Measurements from ENCODE around the gene GRIP1. TPM values are rescaled to one million over a fixed set of nuclear protein-coding genes. Genes with fewer than 3 reads are reported as not detected.

The GRIP1 gene
- total RNA-seq, 8 experiments from 2014 or later, result 4.3 to 81.3 (median 48.7) TPM; not detected in 1

DNA sequence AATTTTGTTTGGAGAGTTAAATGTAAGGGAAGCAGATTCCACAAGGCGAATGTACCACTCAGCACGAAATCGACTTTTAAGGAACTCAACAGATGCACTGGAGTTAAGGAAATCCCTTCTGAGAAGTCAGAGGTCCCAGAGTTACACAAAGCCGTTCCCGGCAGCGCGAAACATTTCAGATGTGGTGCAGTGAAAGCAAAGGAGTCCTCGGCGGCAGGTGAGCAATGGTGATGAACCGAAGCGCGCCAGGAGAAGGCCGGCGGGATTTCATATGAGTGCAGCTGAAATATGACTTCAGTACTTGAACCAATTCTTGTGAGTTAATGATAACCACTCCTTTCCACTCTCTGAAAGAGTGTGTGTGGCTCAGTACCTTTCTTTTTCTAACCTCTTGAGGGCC lies 183.2 kb downstream of the GRIP1 start:
- WGBS, 10 experiments, result 20 to 100% (median 80%) methylated on average over 1 to 12 of the region's 14 CpGs; no CpG with 5 or more reads in 1 of the 10 experiments
- in situ Hi-C loops (cut with MboI; ENCODE audit: low pct_unique_long_range_greater_than_20kb in 2 of 9, low sequenced_read_pairs in 9 of 9, unreplicated experiment in 9 of 9), result no loop called here
- no peak overlapping the region for H3K4me3 ChIP-seq
- H3K27ac ChIP-seq, result no peak overlapping the region
- H3K4me1 ChIP-seq (replicated peaks in 1 of 2), result peaks cover 14 to 22% of the 10 kb centered on the region in 2 donors
- ATAC-seq (replicated peaks in 6 of 8), result no peak

DNA sequence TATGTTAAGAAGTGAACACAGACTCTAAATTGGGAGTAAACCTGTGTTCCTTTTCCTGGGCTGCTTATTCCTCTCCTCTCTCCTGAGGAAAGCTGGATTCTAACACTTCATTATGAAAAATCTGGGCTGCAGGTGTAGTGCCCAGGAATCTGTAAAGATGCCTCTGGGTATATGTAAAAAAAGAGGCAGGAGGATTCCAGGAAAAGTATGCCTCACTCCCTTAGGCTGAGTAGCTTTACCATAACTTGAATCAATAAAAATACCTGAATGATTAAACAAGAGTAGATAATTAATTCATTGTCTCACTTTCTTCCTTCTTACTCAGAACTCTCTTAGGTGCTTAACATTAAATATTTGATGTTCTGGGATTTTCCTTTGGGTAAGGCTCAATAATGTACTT lies 185.1 kb downstream of the GRIP1 start:
- Histone ChIP-seq H3K4me1 (replicated peaks in 1 of 2) (peaks cover 2 to 5% of the 10 kb centered on the region in 2 donors), H3K4me3 (no peak overlapping the region), H3K27ac (no peak overlapping the region)
- peak in 1 of 8 experiments; percentile 75 for ATAC-seq (replicated peaks in 6 of 8)
- in situ Hi-C loops (cut with MboI; ENCODE audit: low pct_unique_long_range_greater_than_20kb in 2 of 9, low sequenced_read_pairs in 9 of 9, unreplicated experiment in 9 of 9), result no loop called here

GRCh38 chr12:66491853-66492252 lies 187.0 kb downstream of the GRIP1 start:
- no peak overlapping the region for H3K27ac ChIP-seq
- H3K4me1 ChIP-seq (replicated peaks in 1 of 2), result no peaks in the 10 kb centered on the region
- no peak overlapping the region for H3K4me3 ChIP-seq
- in situ Hi-C loops (cut with MboI; ENCODE audit: low pct_unique_long_range_greater_than_20kb in 2 of 9, low sequenced_read_pairs in 9 of 9, unreplicated experiment in 9 of 9), result no loop called here
- ATAC-seq (replicated peaks in 6 of 8), result peak in 2 of 8 experiments; percentile 43 to 47
- 0 to 90% (median 12%) methylated on average over 1 to 3 of the region's 3 CpGs; no CpG with 5 or more reads in 1 of the 10 experiments for WGBS, 10 experiments

GRCh38 chr12:66482351-66483203 lies 196.3 kb downstream of the GRIP1 start:
- 0 to 74% (median 29%) methylated on average over 1 to 3 of the region's 3 CpGs; no CpG with 5 or more reads in 1 of the 10 experiments for WGBS, 10 experiments
- Histone ChIP-seq H3K27ac (no peak overlapping the region), H3K4me3 (no peak overlapping the region), H3K4me1 (replicated peaks in 1 of 2) (peaks cover 7 to 9% of the 10 kb centered on the region in 2 donors)
- in situ Hi-C loops (cut with MboI; ENCODE audit: low pct_unique_long_range_greater_than_20kb in 2 of 9, low sequenced_read_pairs in 9 of 9, unreplicated experiment in 9 of 9), result no loop called here
- peak in 5 of 8 experiments; percentile 52 to 79 (median 70) for ATAC-seq (replicated peaks in 6 of 8)

- peak in 1 of 8 experiments; percentile 20 for ATAC-seq (replicated peaks in 6 of 8)
- Histone ChIP-seq H3K27ac (no peak overlapping the region), H3K4me3 (no peak overlapping the region), H3K4me1 (replicated peaks in 1 of 2) (no peaks in the 10 kb centered on the region)
- in situ Hi-C loops (cut with MboI; ENCODE audit: low pct_unique_long_range_greater_than_20kb in 2 of 9, low sequenced_read_pairs in 9 of 9, unreplicated experiment in 9 of 9), result no loop called here
Measured at GRCh38 chr12:66467932-66468331, 210.9 kb downstream of the GRIP1 start.

DNA sequence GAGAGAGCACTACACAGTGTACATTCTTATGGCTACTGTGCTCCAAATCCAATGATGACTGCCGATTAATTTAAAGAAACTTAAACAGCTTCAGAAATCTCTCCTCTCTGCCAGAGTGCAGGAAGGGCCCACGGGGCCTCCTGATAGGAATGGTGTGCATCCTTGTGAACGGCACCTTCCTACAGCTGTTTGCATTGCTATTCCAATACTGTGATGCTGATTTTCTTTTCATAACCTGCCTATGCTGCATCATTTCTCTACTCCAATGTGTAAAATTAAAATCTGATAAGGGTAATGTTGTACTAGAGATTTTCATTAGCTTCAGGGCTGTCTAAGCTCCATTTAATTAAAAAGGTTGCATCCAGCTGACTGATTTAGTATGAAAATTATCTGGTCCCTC lies 217.5 kb downstream of the GRIP1 start:
- peaks cover 0 to 3% of the 10 kb centered on the region in 2 donors for H3K4me1 ChIP-seq (replicated peaks in 1 of 2)
- no peak overlapping the region for H3K4me3 ChIP-seq
- no peak overlapping the region for H3K27ac ChIP-seq
- WGBS, 10 experiments, result 0 to 100% (median 58%) methylated on average over 1 to 3 of the region's 3 CpGs; no CpG with 5 or more reads in 1 of the 10 experiments
- in situ Hi-C loops (cut with MboI; ENCODE audit: low pct_unique_long_range_greater_than_20kb in 2 of 9, low sequenced_read_pairs in 9 of 9, unreplicated experiment in 9 of 9), result no loop called here
- no peak for ATAC-seq (replicated peaks in 6 of 8)

DNA sequence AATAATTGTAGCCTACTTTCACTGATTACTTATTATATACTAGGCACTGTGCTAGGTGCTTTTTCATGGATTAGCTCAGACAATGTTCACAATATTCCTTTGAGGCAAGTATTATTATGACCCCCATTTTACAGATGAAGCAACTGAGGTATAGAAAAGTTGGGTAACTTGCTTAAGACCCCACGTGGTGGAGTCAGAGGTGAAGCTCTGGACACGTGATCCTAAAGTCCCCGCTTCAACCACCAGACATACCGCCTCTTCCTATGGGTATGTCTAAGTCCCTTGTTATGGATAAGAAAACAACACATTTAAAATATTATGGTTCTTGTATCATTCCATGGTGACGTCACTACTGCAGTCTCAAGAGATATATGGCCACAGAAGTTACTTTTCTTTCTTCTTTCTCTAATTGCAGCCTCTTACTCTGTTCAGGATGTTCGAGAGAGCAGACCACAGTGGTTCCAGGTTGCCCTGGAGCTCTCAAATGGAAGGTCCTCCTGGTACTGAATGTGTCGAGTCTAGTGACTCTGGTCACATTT lies 218.9 kb downstream of the GRIP1 start:
- 6 to 100% (median 77%) methylated on average over 3 to 6 of the region's 7 CpGs; no CpG with 5 or more reads in 1 of the 10 experiments for WGBS, 10 experiments

GRCh38 chr12:66456612-66457011 lies 222.3 kb downstream of the GRIP1 start:
- 0 to 90% (median 51%) methylated on average over 1 to 2 of the region's 2 CpGs for WGBS, 10 experiments
- Histone ChIP-seq H3K4me3 (no peak overlapping the region), H3K4me1 (replicated peaks in 1 of 2) (peaks cover 0 to 3% of the 10 kb centered on the region in 2 donors), H3K27ac (no peak overlapping the region)
- peak in 1 of 8 experiments; percentile 8 for ATAC-seq (replicated peaks in 6 of 8)
- in situ Hi-C loops (cut with MboI; ENCODE audit: low pct_unique_long_range_greater_than_20kb in 2 of 9, low sequenced_read_pairs in 9 of 9, unreplicated experiment in 9 of 9), result no loop called here

More for the DNA sequence above, 218.9 kb downstream of the GRIP1 start:
- no peak overlapping the region for H3K27ac ChIP-seq
- no peak for ATAC-seq (replicated peaks in 6 of 8)
- peaks cover 0 to 3% of the 10 kb centered on the region in 2 donors for H3K4me1 ChIP-seq (replicated peaks in 1 of 2)
- no peak overlapping the region for H3K4me3 ChIP-seq
- in situ Hi-C loops (cut with MboI; ENCODE audit: low pct_unique_long_range_greater_than_20kb in 2 of 9, low sequenced_read_pairs in 9 of 9, unreplicated experiment in 9 of 9), result no loop called here

- Histone ChIP-seq H3K4me3 (no peak overlapping the region), H3K27ac (no peak overlapping the region), H3K4me1 (replicated peaks in 1 of 2) (peaks cover 0 to 3% of the 10 kb centered on the region in 2 donors)
- ATAC-seq (replicated peaks in 6 of 8), result no peak
- in situ Hi-C loops (cut with MboI; ENCODE audit: low pct_unique_long_range_greater_than_20kb in 2 of 9, low sequenced_read_pairs in 9 of 9, unreplicated experiment in 9 of 9), result no loop called here
Measured at GRCh38 chr12:66453844-66454243, 225.0 kb downstream of the GRIP1 start.

- H3K4me3 ChIP-seq, result no peak overlapping the region
- H3K4me1 ChIP-seq (replicated peaks in 1 of 2), result peaks cover 0 to 3% of the 10 kb centered on the region in 2 donors
- in situ Hi-C loops (cut with MboI; ENCODE audit: low pct_unique_long_range_greater_than_20kb in 2 of 9, low sequenced_read_pairs in 9 of 9, unreplicated experiment in 9 of 9), result no loop called here
- 37 to 100% (median 80%) methylated on average over 1 to 4 of the region's 4 CpGs; no CpG with 5 or more reads in 1 of the 10 experiments for WGBS, 10 experiments
- no peak for ATAC-seq (replicated peaks in 6 of 8)
- H3K27ac ChIP-seq, result no peak overlapping the region
Measured at GRCh38 chr12:66453120-66453519, 225.8 kb downstream of the GRIP1 start.

- in situ Hi-C loops (cut with MboI; ENCODE audit: low pct_unique_long_range_greater_than_20kb in 2 of 9, low sequenced_read_pairs in 9 of 9, unreplicated experiment in 9 of 9), result no loop called here
- Histone ChIP-seq H3K27ac (no peak overlapping the region), H3K4me1 (replicated peaks in 1 of 2) (no peaks in the 10 kb centered on the region), H3K4me3 (no peak overlapping the region)
- 7 to 100% (median 83%) methylated on average over 1 to 3 of the region's 3 CpGs; no CpG with 5 or more reads in 3 of the 10 experiments for WGBS, 10 experiments
- ATAC-seq (replicated peaks in 6 of 8), result no peak
Measured at GRCh38 chr12:66449531-66449930, 229.3 kb downstream of the GRIP1 start.

DNA sequence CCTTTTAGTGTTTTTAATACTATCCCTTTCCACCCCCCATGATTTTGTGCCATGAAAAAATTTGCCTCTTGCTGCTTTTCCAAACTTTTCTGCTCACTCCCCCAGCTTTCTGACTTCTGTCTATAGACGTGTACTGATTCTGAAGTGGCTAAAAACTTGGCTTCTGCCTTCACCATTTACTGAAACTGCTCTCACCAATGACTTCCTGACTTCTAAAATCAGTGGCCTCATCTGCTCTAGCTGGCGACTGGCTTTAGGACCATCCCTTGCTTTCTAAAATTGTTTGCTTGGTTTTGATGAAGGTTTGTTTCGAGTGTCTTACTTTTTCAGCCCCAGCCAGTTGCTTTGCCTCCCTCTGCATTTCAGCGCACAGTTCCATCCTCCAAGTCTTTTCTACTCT lies 231.2 kb downstream of the GRIP1 start:
- 14 to 100% (median 75%) methylated on average over 2 to 4 of the region's 4 CpGs for WGBS, 10 experiments
- Histone ChIP-seq H3K27ac (no peak overlapping the region), H3K4me1 (replicated peaks in 1 of 2) (no peaks in the 10 kb centered on the region), H3K4me3 (no peak overlapping the region)
- in situ Hi-C loops (cut with MboI; ENCODE audit: low pct_unique_long_range_greater_than_20kb in 2 of 9, low sequenced_read_pairs in 9 of 9, unreplicated experiment in 9 of 9), result no loop called here
- no peak for ATAC-seq (replicated peaks in 6 of 8)

GRCh38 chr12:66446276-66446675 lies 232.6 kb downstream of the GRIP1 start:
- 33 to 100% (median 80%) methylated on average over 1 to 2 of the region's 2 CpGs; no CpG with 5 or more reads in 1 of the 10 experiments for WGBS, 10 experiments
- H3K27ac ChIP-seq, result no peak overlapping the region
- H3K4me1 ChIP-seq (replicated peaks in 1 of 2), result no peaks in the 10 kb centered on the region
- in situ Hi-C loops (cut with MboI; ENCODE audit: low pct_unique_long_range_greater_than_20kb in 2 of 9, low sequenced_read_pairs in 9 of 9, unreplicated experiment in 9 of 9), result no loop called here
- ATAC-seq (replicated peaks in 6 of 8), result no peak
- no peak overlapping the region for H3K4me3 ChIP-seq

Data from motor neuron (in vitro differentiated cells).